ENCODE measurements around the gene ZEB1. TPM values are rescaled to one million over a fixed set of nuclear protein-coding genes. Genes with fewer than 3 reads are reported as not detected.
"Not testable (repeated sequence)": the region's sequence is repeated elsewhere in the genome, so short reads cannot be mapped to it uniquely, and the experiment has no call there.

Gene ZEB1
- total RNA-seq, 1 experiment from 2014 or later, result 25.1 TPM

- DNase-seq (ENCODE audit: low spot score), result peak; percentile 78
Measured at GRCh38 chr10:31318382-31318853, 598 bp upstream of the ZEB1 start.

GRCh38 chr10:31319602-31320549 lies 860 bp downstream of the ZEB1 start:
- DNase-seq (ENCODE audit: low spot score), result no peak

- DNase-seq (ENCODE audit: low spot score), result peak; percentile 35
Measured at GRCh38 chr10:31320550-31321211, 1.7 kb downstream of the ZEB1 start.

GRCh38 chr10:31321396-31321941 lies 2.5 kb downstream of the ZEB1 start:
- DNase-seq (ENCODE audit: low spot score), result no peak

GRCh38 chr10:31322647-31323046 lies 3.6 kb downstream of the ZEB1 start:
- DNase-seq (ENCODE audit: low spot score), result no peak

- DNase-seq (ENCODE audit: low spot score), result no peak
Measured at GRCh38 chr10:31340343-31340742, 21.3 kb downstream of the ZEB1 start.

- no peak for DNase-seq (ENCODE audit: low spot score)
Measured at GRCh38 chr10:31341552-31341951, 22.5 kb downstream of the ZEB1 start.

- DNase-seq (ENCODE audit: low spot score), result no peak
Measured at GRCh38 chr10:31343009-31343408, 24.0 kb downstream of the ZEB1 start.

- DNase-seq (ENCODE audit: low spot score), result no peak
Measured at GRCh38 chr10:31343551-31343950, 24.5 kb downstream of the ZEB1 start.

- no peak for DNase-seq (ENCODE audit: low spot score)
Measured at GRCh38 chr10:31345886-31346285, 26.9 kb downstream of the ZEB1 start.

- no peak for DNase-seq (ENCODE audit: low spot score)
Measured at GRCh38 chr10:31346953-31347352, 27.9 kb downstream of the ZEB1 start.

GRCh38 chr10:31347705-31348104 lies 28.7 kb downstream of the ZEB1 start:
- no peak for DNase-seq (ENCODE audit: low spot score)

- DNase-seq (ENCODE audit: low spot score), result no peak
Measured at GRCh38 chr10:31350891-31351290, 31.9 kb downstream of the ZEB1 start.

- no peak for DNase-seq (ENCODE audit: low spot score)
Measured at GRCh38 chr10:31352436-31353226, 33.6 kb downstream of the ZEB1 start.

GRCh38 chr10:31353574-31353973 lies 34.6 kb downstream of the ZEB1 start:
- DNase-seq (ENCODE audit: low spot score), result peak; percentile 64

GRCh38 chr10:31358688-31359330 lies 39.8 kb downstream of the ZEB1 start:
- no peak for DNase-seq (ENCODE audit: low spot score)

- no peak for DNase-seq (ENCODE audit: low spot score)
Measured at GRCh38 chr10:31359979-31360378, 41.0 kb downstream of the ZEB1 start.

- DNase-seq (ENCODE audit: low spot score), result not testable (repeated sequence)
Measured at GRCh38 chr10:31361475-31361874, 42.5 kb downstream of the ZEB1 start.

GRCh38 chr10:31362023-31362641 lies 43.1 kb downstream of the ZEB1 start:
- no peak for DNase-seq (ENCODE audit: low spot score)

- DNase-seq (ENCODE audit: low spot score), result not testable (repeated sequence)
Measured at GRCh38 chr10:31363696-31364095, 44.7 kb downstream of the ZEB1 start.

GRCh38 chr10:31364238-31364637 lies 45.2 kb downstream of the ZEB1 start:
- not testable (repeated sequence) for DNase-seq (ENCODE audit: low spot score)
